ENCODE results near the gene ADA.

- TF ChIP-seq CTCF (IDR thresholded peaks at IDR 0.05; ENCODE audit: poor library complexity, severe bottlenecking), result no peak
- TF ChIP-seq REST (IDR thresholded peaks at IDR 0.05; ENCODE audit: borderline replicate concordance), result no peak
- no peak for TF ChIP-seq POLR2AphosphoS5 (IDR thresholded peaks at IDR 0.05)
- TF ChIP-seq EP300 (conservative IDR thresholded peaks at IDR 0.05; ENCODE audit: poor library complexity, severe bottlenecking), result no peak
- no peak for TF ChIP-seq MXI1 (conservative IDR thresholded peaks at IDR 0.05; ENCODE audit: poor library complexity, severe bottlenecking)
These were observed 27.6 kb upstream of the ADA start for GRCh38 chr20:44678990-44679611.

Data from neural cell (in vitro differentiated cells).